Neutrophil (primary cell): Measurements from ENCODE around the gene GH1.
"Not testable (repeated sequence)": the region's sequence is repeated elsewhere in the genome, so short reads cannot be mapped to it uniquely, and the experiment has no call there.

Experiments
- H3K27ac ChIP-seq: fragments of 200-600 bp; sonication (generic); 2 replicates; pipeline ENCODE4 v1.5.1; 2016; ENCODE audit warnings: mild to moderate bottlenecking, moderate library complexity
- H3K27me3 ChIP-seq: fragments of 200-600 bp; sonication (generic); 2 replicates; pipeline ENCODE4 v1.6.0; 2016; ENCODE audit warnings: mild to moderate bottlenecking
- H3K36me3 ChIP-seq: fragments of 200-600 bp; sonication (generic); 2 replicates; pipeline ENCODE4 v1.5.1; 2017
- H3K4me1 ChIP-seq, 2 experiments: fragments of 200-600 bp in 1 of 2; sonication (generic) in 1 of 2; 1 replicate in 1 of 2; 2 replicates in 1 of 2; pipeline versions ENCODE4 v1.5.1 to v1.6.1; 2013 to 2016; ENCODE audit warnings: low read depth in 1 of 2, low read length in 1 of 2, mild to moderate bottlenecking in 1 of 2, moderate library complexity in 1 of 2; ENCODE audit not compliant: control insufficient read depth in 1 of 2, insufficient read depth in 1 of 2
- H3K4me3 ChIP-seq, 2 experiments: fragments of 200-600 bp in 1 of 2; sonication (generic) in 1 of 2; 1 replicate in 1 of 2; 2 replicates in 1 of 2; pipeline ENCODE4 v1.5.1; 2013 to 2016; ENCODE audit warnings: low read depth in 1 of 2, low read length in 1 of 2, mild to moderate bottlenecking in 1 of 2, moderate library complexity in 1 of 2
- H3K9me3 ChIP-seq: fragments of 200-600 bp; sonication (generic); 2 replicates; pipeline ENCODE4 v1.5.1; 2016
- CTCF ChIP-seq: fragments of 200-600 bp; sonication (generic); IDR thresholded peaks from 2 replicates; pipeline ENCODE4 v1.5.1; 2016; ENCODE audit warnings: antibody characterized with exemption

GH1 gene

GRCh38 chr17:63919311-63919723 is 678 bp upstream of the GH1 start:
- Histone ChIP-seq H3K4me3 (no peak overlapping the region), H3K4me1 (no peaks in the 10 kb centered on the region), H3K36me3 (no peaks in the 10 kb centered on the region), H3K27me3 (no peaks in the 10 kb centered on the region), H3K9me3 (no peaks in the 10 kb centered on the region), H3K27ac (no peak overlapping the region)
- TF ChIP-seq CTCF = peak; percentile 91

GRCh38 chr17:63918305-63918704 is 334 bp downstream of the GH1 start:
- Histone ChIP-seq H3K9me3 (no peaks in the 10 kb centered on the region), H3K27ac (no peak overlapping the region), H3K4me1 (no peaks in the 10 kb centered on the region), H3K27me3 (no peaks in the 10 kb centered on the region), H3K4me3 (no peak overlapping the region), H3K36me3 (no peaks in the 10 kb centered on the region)
- TF ChIP-seq CTCF = no peak

GRCh38 chr17:63917646-63918045 is 993 bp downstream of the GH1 start:
- Histone ChIP-seq H3K4me3 (no peak overlapping the region), H3K36me3 (no peaks in the 10 kb centered on the region), H3K27me3 (no peaks in the 10 kb centered on the region), H3K4me1 (no peaks in the 10 kb centered on the region), H3K27ac (no peak overlapping the region), H3K9me3 (no peaks in the 10 kb centered on the region)
- no peak for TF ChIP-seq CTCF

- not testable (repeated sequence) for H3K36me3 ChIP-seq, H3K27me3 ChIP-seq, H3K4me3 ChIP-seq, H3K27ac ChIP-seq, H3K4me1 ChIP-seq, H3K9me3 ChIP-seq
Measured at GRCh38 chr17:63917206-63917605, 1.4 kb downstream of the GH1 start.

- H3K27me3 ChIP-seq = no peaks in the 10 kb centered on the region
- no peaks in the 10 kb centered on the region for H3K9me3 ChIP-seq
- no peaks in the 10 kb centered on the region for H3K36me3 ChIP-seq
- H3K27ac ChIP-seq = no peak overlapping the region
- H3K4me3 ChIP-seq = no peak overlapping the region
- no peak for TF ChIP-seq CTCF
- H3K4me1 ChIP-seq = no peaks in the 10 kb centered on the region
Measured at GRCh38 chr17:63916566-63917185, 2.0 kb downstream of the GH1 start.

- not testable (repeated sequence) for H3K36me3 ChIP-seq, H3K4me1 ChIP-seq, H3K27me3 ChIP-seq, H3K4me3 ChIP-seq, H3K27ac ChIP-seq, H3K9me3 ChIP-seq
Measured at GRCh38 chr17:63915753-63916152, 2.9 kb downstream of the GH1 start.

- Histone ChIP-seq H3K27ac (no peak overlapping the region), H3K27me3 (no peaks in the 10 kb centered on the region), H3K9me3 (no peaks in the 10 kb centered on the region), H3K36me3 (no peaks in the 10 kb centered on the region), H3K4me3 (no peak overlapping the region), H3K4me1 (no peaks in the 10 kb centered on the region)
- TF ChIP-seq CTCF = no peak
Measured at GRCh38 chr17:63914471-63914870, 4.2 kb downstream of the GH1 start.
